Right lobe of liver (tissue), 4 donors: ENCODE measurements around the gene MBNL3.

ENCODE experiments used
- CTCF ChIP-seq, 4 donors: fragments of 200-600 bp in 3 of 4; fragments of 450-650 bp in 1 of 4; IDR thresholded peaks; one replicate each; pipeline versions ENCODE4 v1.5.1 to v1.8.0; 2016 to 2022; ENCODE audit warnings: antibody characterized with exemption in 4 of 4, mild to moderate bottlenecking in 2 of 4
- POLR2A ChIP-seq: fragments of 450-650 bp; IDR thresholded peaks from one replicate; pipeline ENCODE4 v1.6.1; 2017; ENCODE audit warnings: antibody characterized with exemption, mild to moderate bottlenecking
- donor health status: DM: no; HTN: no; CAD: no.
- donor health status: DM: no; HTN: no; CAD: no.
- donor health status: DM: no; HTN: yes; CAD: no.

- TF ChIP-seq POLR2A: no peak
- no peak for TF ChIP-seq CTCF (IDR thresholded peaks at IDR 0.05)
Observed at GRCh38 chrX:132400706-132401105, 88.1 kb downstream of the MBNL3 start.
